NCI-H446 (cell line): ENCODE results near the gene TASL.
"Not testable (repeated sequence)": the region's sequence is repeated elsewhere in the genome, so short reads cannot be mapped to it uniquely, and the experiment has no call there.

ENCODE experiments used
- DNase-seq, 2 experiments: peaks; one replicate each; lab custom pipeline; 2025; lab: John Stamatoyannopoulos, UW

TASL gene

GRCh38 chrX:30576881-30577280 lies 685 bp downstream of the TASL start:
- no peak for DNase-seq

GRCh38 chrX:30573125-30573524 lies 4.4 kb downstream of the TASL start:
- no peak for DNase-seq

GRCh38 chrX:30572678-30573077 lies 4.9 kb downstream of the TASL start:
- no peak for DNase-seq

GRCh38 chrX:30572004-30572403 lies 5.6 kb downstream of the TASL start:
- DNase-seq = no peak

- peak in 1 of 2 experiments; percentile 18 for DNase-seq
These were observed 7.1 kb downstream of the TASL start for GRCh38 chrX:30570505-30570904.

GRCh38 chrX:30568136-30568535 lies 9.4 kb downstream of the TASL start:
- no peak for DNase-seq

GRCh38 chrX:30563070-30563469 lies 14.5 kb downstream of the TASL start:
- not testable (repeated sequence) for DNase-seq

GRCh38 chrX:30561191-30561590 lies 16.4 kb downstream of the TASL start:
- no peak for DNase-seq

GRCh38 chrX:30538271-30538670 lies 39.3 kb downstream of the TASL start:
- DNase-seq = no peak

GRCh38 chrX:30533835-30534234 lies 43.7 kb downstream of the TASL start:
- no peak for DNase-seq

- DNase-seq = no peak
These were observed 44.3 kb downstream of the TASL start for GRCh38 chrX:30533266-30533665.

- DNase-seq = no peak
These were observed 47.0 kb downstream of the TASL start for GRCh38 chrX:30530606-30531005.

- DNase-seq = no peak
These were observed 51.8 kb downstream of the TASL start for GRCh38 chrX:30525732-30526131.

- no peak for DNase-seq
These were observed 56.0 kb downstream of the TASL start for GRCh38 chrX:30521440-30522182.

- peak in 1 of 2 experiments; percentile 4 for DNase-seq
These were observed 64.3 kb downstream of the TASL start for GRCh38 chrX:30513284-30513683.
